OCI-LY1 (cell line): Measurements from ENCODE around the gene DUOXA1.
"Not testable (repeated sequence)": the region's sequence is repeated elsewhere in the genome, so short reads cannot be mapped to it uniquely, and the experiment has no call there.

Experiments
- H2AFZ ChIP-seq: fragments of 200-600 bp; sonication (generic), shearing (Covaris generic); 2 replicates; pipeline ENCODE4 v1.6.0; 2014; ENCODE audit warnings: antibody characterized with exemption, mild to moderate bottlenecking, low read length
- H3F3A ChIP-seq: fragments of 200-600 bp; sonication (generic), shearing (Covaris generic); 2 replicates; pipeline ENCODE4 v1.6.0; 2014; ENCODE audit warnings: mild to moderate bottlenecking, antibody characterized with exemption, low read length, moderate library complexity; ENCODE audit not compliant: insufficient read depth
- H3K27ac ChIP-seq: fragments of 200-600 bp; sonication (generic); 2 replicates; pipeline ENCODE4 v1.5.1; 2014; ENCODE audit warnings: low read length, mixed run types, mild to moderate bottlenecking, low read depth; ENCODE audit not compliant: poor library complexity, severe bottlenecking
- H3K27me3 ChIP-seq: fragments of 200-600 bp; sonication (generic); 2 replicates; pipeline ENCODE4 v1.6.0; 2014; ENCODE audit warnings: antibody characterized with exemption, mild to moderate bottlenecking, low read length, moderate library complexity; ENCODE audit not compliant: insufficient read depth
- H3K36me3 ChIP-seq: fragments of 200-600 bp; sonication (generic); 2 replicates; pipeline ENCODE4 v1.6.1; 2014; ENCODE audit warnings: mild to moderate bottlenecking, antibody characterized with exemption, low read length, moderate library complexity, mixed read lengths; ENCODE audit not compliant: insufficient read depth
- H3K4me1 ChIP-seq: fragments of 200-600 bp; sonication (generic); 2 replicates; pipeline ENCODE4 v1.5.1; 2014; ENCODE audit warnings: mild to moderate bottlenecking, low read length, moderate library complexity; ENCODE audit not compliant: insufficient read depth, severe bottlenecking
- H3K4me2 ChIP-seq: fragments of 200-600 bp; sonication (generic), shearing (Covaris generic); 2 replicates; pipeline ENCODE4 v1.6.1; 2014; ENCODE audit warnings: low read length
- H3K4me3 ChIP-seq: fragments of 200-600 bp; sonication (generic); 2 replicates; pipeline ENCODE4 v1.5.1; 2014; ENCODE audit warnings: low read length, low read depth, mild to moderate bottlenecking, mixed read lengths; ENCODE audit not compliant: poor library complexity, severe bottlenecking
- H3K79me2 ChIP-seq: fragments of 200-600 bp; shearing (Covaris generic); 2 replicates; pipeline ENCODE4 v1.6.1; 2016; ENCODE audit warnings: mixed run types, low read length, mixed read lengths; ENCODE audit not compliant: insufficient read depth
- H3K9ac ChIP-seq: fragments of 200-600 bp; sonication (generic), shearing (Covaris generic); 2 replicates; pipeline ENCODE4 v1.6.1; 2014; ENCODE audit warnings: mild to moderate bottlenecking, low read length, mixed read lengths
- H3K9me2 ChIP-seq: fragments of 200-600 bp; sonication (generic), shearing (Covaris generic); 2 replicates; pipeline ENCODE4 v1.6.1; 2014; ENCODE audit warnings: low read depth, mild to moderate bottlenecking, low read length, mixed read lengths
- H3K9me3 ChIP-seq: fragments of 200-600 bp; shearing (Covaris generic); 2 replicates; pipeline ENCODE4 v1.6.1; 2014; ENCODE audit warnings: low read length, mixed read lengths
- H4K20me1 ChIP-seq: fragments of 200-600 bp; sonication (generic), shearing (Covaris generic); 2 replicates; pipeline ENCODE4 v1.6.0; 2016; ENCODE audit warnings: mild to moderate bottlenecking, low read length; ENCODE audit not compliant: insufficient read depth
- CTCF ChIP-seq: fragments of 200-600 bp; sonication (generic), shearing (Covaris generic); IDR thresholded peaks from 2 replicates; pipeline ENCODE4 v1.5.1; 2017; ENCODE audit warnings: mild to moderate bottlenecking, antibody characterized with exemption, low read length, moderate library complexity, mixed read lengths
- EZH2 ChIP-seq: fragments of 200-600 bp; sonication (generic), shearing (Covaris generic); IDR thresholded peaks from 2 replicates; pipeline ENCODE4 v1.8.0; 2017; ENCODE audit warnings: borderline replicate concordance, mixed run types, mild to moderate bottlenecking, antibody characterized with exemption, low read length, moderate library complexity, mixed read lengths

Gene DUOXA1

GRCh38 chr15:45105586-45105985 is 24.1 kb downstream of the DUOXA1 start:
- Histone ChIP-seq H3K4me1 (no peaks in the 10 kb centered on the region), H3K27me3 (no peaks in the 10 kb centered on the region), H3K9ac (no peak overlapping the region), H3F3A (no peaks in the 10 kb centered on the region), H3K4me3 (no peak overlapping the region), H2AFZ (no peak overlapping the region), H3K4me2 (no peak overlapping the region), H3K36me3 (no peaks in the 10 kb centered on the region), H3K27ac (no peak overlapping the region), H3K79me2 (no peaks in the 10 kb centered on the region), H3K9me2 (no peaks in the 10 kb centered on the region), H3K9me3 (no peaks in the 10 kb centered on the region), H4K20me1 (no peaks in the 10 kb centered on the region)
- no peak for TF ChIP-seq CTCF
- no peak for TF ChIP-seq EZH2

GRCh38 chr15:45104170-45104569 is 25.5 kb downstream of the DUOXA1 start:
- H3K4me2 ChIP-seq, H3F3A ChIP-seq, H2AFZ ChIP-seq, H3K79me2 ChIP-seq, H3K4me1 ChIP-seq, H3K36me3 ChIP-seq, H3K27ac ChIP-seq, H3K9me2 ChIP-seq, H3K27me3 ChIP-seq, H3K9me3 ChIP-seq, H3K4me3 ChIP-seq, H3K9ac ChIP-seq, H4K20me1 ChIP-seq: not testable (repeated sequence)

- H3K36me3 ChIP-seq: no peaks in the 10 kb centered on the region
- no peaks in the 10 kb centered on the region for H3K9me3 ChIP-seq
- H3K9me2 ChIP-seq: no peaks in the 10 kb centered on the region
- H3K79me2 ChIP-seq: no peaks in the 10 kb centered on the region
- H3K4me3 ChIP-seq: no peak overlapping the region
- no peak overlapping the region for H3K9ac ChIP-seq
- H3K4me1 ChIP-seq: no peaks in the 10 kb centered on the region
- TF ChIP-seq CTCF (no peak), EZH2 (no peak)
- H3K27ac ChIP-seq: no peak overlapping the region
- no peaks in the 10 kb centered on the region for H3K27me3 ChIP-seq
- H3K4me2 ChIP-seq: no peak overlapping the region
- no peak overlapping the region for H2AFZ ChIP-seq
- no peaks in the 10 kb centered on the region for H4K20me1 ChIP-seq
- no peaks in the 10 kb centered on the region for H3F3A ChIP-seq
Observed at GRCh38 chr15:45102226-45102625, 27.5 kb downstream of the DUOXA1 start.

GRCh38 chr15:45101749-45102148 is 27.9 kb downstream of the DUOXA1 start:
- Histone ChIP-seq H3K27me3 (no peaks in the 10 kb centered on the region), H3K36me3 (no peaks in the 10 kb centered on the region), H3K4me2 (no peak overlapping the region), H3K9me2 (no peaks in the 10 kb centered on the region), H3K4me3 (no peak overlapping the region), H3K79me2 (no peaks in the 10 kb centered on the region), H3K9me3 (no peaks in the 10 kb centered on the region), H2AFZ (no peak overlapping the region), H3K4me1 (no peaks in the 10 kb centered on the region), H3K27ac (no peak overlapping the region), H3F3A (no peaks in the 10 kb centered on the region), H3K9ac (no peak overlapping the region), H4K20me1 (no peaks in the 10 kb centered on the region)
- no peak for TF ChIP-seq CTCF
- TF ChIP-seq EZH2: no peak
